Neural cell (in vitro differentiated cells): Measurements from ENCODE around the gene PHGDH.
"Not testable (repeated sequence)": the region's sequence is repeated elsewhere in the genome, so short reads cannot be mapped to it uniquely, and the experiment has no call there.

Source experiments
- EP300 ChIP-seq: fragments of 450-650 bp; conservative IDR thresholded peaks from 2 replicates; pipeline ENCODE4 v1.6.1; 2014; ENCODE audit warnings: antibody characterized with exemption, mild to moderate bottlenecking, moderate library complexity; ENCODE audit not compliant: poor library complexity, severe bottlenecking
- EZH2 ChIP-seq: fragments of 200-600, 300-800 bp; shearing (Covaris generic), sonication (generic); IDR thresholded peaks from 2 replicates; pipeline ENCODE4 v1.6.1; 2014; ENCODE audit warnings: antibody characterized with exemption, low read length, borderline replicate concordance, mild to moderate bottlenecking; ENCODE audit not compliant: insufficient read depth, poor library complexity, severe bottlenecking
- RAD21 ChIP-seq: fragments of 450-650 bp; conservative IDR thresholded peaks from 2 replicates; pipeline ENCODE4 v1.6.1; 2014; ENCODE audit warnings: antibody characterized with exemption, mild to moderate bottlenecking, moderate library complexity
- SMC3 ChIP-seq: fragments of 450-650 bp; conservative IDR thresholded peaks from 2 replicates; pipeline ENCODE4 v1.6.1; 2014; ENCODE audit warnings: antibody characterized with exemption, mild to moderate bottlenecking, moderate library complexity; ENCODE audit not compliant: poor library complexity
- TF ChIP-seq, protein P1 (sequence below): fragments of 450-650 bp; IDR thresholded peaks from 2 replicates; pipeline ENCODE4 v1.5.1; 2014; ENCODE audit warnings: antibody characterized with exemption, mild to moderate bottlenecking, moderate library complexity; ENCODE audit not compliant: poor library complexity, severe bottlenecking
- TF ChIP-seq, protein P2 (sequence below): IDR thresholded peaks from 2 replicates; pipeline ENCODE4 v1.6.1; 2012; ENCODE audit warnings: borderline replicate concordance

DNA sequence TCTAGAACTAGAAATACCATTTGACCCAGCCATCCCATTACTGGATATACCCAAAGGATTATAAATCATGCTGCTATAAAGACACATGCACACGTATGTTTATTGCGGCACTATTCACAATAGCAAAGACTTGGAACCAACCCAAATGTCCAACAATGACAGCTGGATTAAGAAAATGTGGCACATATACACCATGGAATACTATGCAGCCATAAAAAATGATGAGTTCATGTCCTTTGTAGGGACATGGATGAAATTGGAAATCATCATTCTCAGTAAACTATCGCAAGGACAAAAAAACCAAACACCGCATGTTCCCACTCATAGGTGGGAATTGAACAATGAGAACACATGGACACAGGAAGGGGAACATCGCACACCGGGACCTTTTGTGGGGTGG is 5.1 kb upstream of the PHGDH start:
- TF ChIP-seq, protein P1, sequence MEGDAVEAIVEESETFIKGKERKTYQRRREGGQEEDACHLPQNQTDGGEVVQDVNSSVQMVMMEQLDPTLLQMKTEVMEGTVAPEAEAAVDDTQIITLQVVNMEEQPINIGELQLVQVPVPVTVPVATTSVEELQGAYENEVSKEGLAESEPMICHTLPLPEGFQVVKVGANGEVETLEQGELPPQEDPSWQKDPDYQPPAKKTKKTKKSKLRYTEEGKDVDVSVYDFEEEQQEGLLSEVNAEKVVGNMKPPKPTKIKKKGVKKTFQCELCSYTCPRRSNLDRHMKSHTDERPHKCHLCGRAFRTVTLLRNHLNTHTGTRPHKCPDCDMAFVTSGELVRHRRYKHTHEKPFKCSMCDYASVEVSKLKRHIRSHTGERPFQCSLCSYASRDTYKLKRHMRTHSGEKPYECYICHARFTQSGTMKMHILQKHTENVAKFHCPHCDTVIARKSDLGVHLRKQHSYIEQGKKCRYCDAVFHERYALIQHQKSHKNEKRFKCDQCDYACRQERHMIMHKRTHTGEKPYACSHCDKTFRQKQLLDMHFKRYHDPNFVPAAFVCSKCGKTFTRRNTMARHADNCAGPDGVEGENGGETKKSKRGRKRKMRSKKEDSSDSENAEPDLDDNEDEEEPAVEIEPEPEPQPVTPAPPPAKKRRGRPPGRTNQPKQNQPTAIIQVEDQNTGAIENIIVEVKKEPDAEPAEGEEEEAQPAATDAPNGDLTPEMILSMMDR = not testable (repeated sequence)
- not testable (repeated sequence) for TF ChIP-seq EZH2, SMC3, RAD21, EP300
- TF ChIP-seq, protein P2, sequence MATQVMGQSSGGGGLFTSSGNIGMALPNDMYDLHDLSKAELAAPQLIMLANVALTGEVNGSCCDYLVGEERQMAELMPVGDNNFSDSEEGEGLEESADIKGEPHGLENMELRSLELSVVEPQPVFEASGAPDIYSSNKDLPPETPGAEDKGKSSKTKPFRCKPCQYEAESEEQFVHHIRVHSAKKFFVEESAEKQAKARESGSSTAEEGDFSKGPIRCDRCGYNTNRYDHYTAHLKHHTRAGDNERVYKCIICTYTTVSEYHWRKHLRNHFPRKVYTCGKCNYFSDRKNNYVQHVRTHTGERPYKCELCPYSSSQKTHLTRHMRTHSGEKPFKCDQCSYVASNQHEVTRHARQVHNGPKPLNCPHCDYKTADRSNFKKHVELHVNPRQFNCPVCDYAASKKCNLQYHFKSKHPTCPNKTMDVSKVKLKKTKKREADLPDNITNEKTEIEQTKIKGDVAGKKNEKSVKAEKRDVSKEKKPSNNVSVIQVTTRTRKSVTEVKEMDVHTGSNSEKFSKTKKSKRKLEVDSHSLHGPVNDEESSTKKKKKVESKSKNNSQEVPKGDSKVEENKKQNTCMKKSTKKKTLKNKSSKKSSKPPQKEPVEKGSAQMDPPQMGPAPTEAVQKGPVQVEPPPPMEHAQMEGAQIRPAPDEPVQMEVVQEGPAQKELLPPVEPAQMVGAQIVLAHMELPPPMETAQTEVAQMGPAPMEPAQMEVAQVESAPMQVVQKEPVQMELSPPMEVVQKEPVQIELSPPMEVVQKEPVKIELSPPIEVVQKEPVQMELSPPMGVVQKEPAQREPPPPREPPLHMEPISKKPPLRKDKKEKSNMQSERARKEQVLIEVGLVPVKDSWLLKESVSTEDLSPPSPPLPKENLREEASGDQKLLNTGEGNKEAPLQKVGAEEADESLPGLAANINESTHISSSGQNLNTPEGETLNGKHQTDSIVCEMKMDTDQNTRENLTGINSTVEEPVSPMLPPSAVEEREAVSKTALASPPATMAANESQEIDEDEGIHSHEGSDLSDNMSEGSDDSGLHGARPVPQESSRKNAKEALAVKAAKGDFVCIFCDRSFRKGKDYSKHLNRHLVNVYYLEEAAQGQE = not testable (repeated sequence)
